Stimulated activated CD8-positive, alpha-beta memory T cell treated with anti-CD3 and anti-CD28 coated beads, Interleukin-2, amount 100 ng/mL, for 48 hours (primary cell): ENCODE results near the gene CHODL.

Experiments
- DNase-seq, 2 donors: peaks; one replicate each; pipeline ENCODE4 v3.0.0-alpha.2; 2020; ENCODE audit warnings: low read depth in 2 of 2

The CHODL gene

DNA sequence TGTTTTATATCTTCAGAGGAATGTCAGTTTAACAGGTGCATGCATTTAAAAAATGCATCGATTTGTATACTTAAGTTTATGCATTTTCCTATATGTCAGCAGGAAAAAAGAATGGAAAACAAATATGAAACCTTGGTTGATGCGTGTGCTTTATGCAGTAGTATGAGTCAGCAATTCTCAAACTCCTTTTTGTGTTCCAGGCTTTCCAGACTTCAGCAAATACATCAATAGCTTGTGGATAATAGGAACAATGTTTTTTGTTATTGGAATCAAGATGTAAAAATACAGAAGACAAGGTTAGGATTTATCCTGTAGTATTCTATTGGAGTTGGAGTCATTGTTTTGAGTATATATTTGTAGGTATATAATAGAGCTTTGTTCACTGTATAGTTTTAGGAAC is 45.2 kb downstream of the CHODL start:
- no peak for DNase-seq

DNA sequence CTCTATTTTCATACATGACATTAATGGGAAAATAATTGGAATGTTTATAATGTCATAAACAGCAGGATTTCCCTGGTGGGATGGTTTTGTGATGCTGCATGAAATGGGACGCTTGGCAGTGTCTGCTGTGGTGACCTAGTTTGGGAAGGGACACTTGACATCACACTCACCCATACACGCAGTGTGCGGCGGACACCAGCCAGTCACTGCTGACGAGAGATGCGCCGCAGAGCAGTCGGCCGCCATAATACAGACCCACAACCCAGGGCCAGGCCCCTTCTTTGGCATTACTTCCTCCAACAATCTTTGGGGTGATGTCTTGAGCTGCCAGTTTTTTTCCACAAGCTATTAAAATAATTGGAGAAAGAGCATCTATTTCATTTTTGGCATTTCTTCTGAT is 49.5 kb downstream of the CHODL start:
- no peak for DNase-seq

DNA sequence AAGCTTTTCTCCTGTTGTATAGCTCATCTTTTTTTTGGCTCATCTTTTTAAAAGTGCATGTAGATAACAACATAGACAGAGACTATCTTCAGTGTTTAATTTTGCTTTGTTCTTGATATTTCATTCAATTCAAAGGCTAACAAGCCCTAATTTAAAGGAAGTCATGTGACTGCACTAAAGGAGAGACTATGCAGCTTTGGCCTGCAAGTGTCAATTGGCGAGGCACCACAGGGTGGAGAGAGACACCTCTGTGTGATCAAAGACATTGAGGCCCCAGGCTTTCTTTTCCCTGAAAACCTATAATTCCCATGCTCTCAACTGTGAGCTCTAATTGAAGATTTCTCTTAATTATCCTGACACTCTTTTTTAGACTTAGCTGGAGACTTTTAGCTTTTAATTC is 53.6 kb downstream of the CHODL start:
- DNase-seq, result no peak
